NB4 (cell line): Measurements from ENCODE around the gene BORCS8.

Experiments
- CTCF ChIP-seq: IDR thresholded peaks from one replicate; pipeline ENCODE4 v1.5.1; 2012; ENCODE audit warnings: low read depth, low read length
- MAX ChIP-seq: IDR thresholded peaks from 2 replicates; pipeline ENCODE4 v1.6.1; 2011; ENCODE audit warnings: low read depth, low read length
- MYC ChIP-seq: IDR thresholded peaks from 2 replicates; pipeline ENCODE4 v1.6.1; 2011; ENCODE audit warnings: low read depth, low read length
- POLR2A ChIP-seq: IDR thresholded peaks from 2 replicates; pipeline ENCODE4 v1.6.1; 2011; ENCODE audit warnings: mild to moderate bottlenecking; ENCODE audit not compliant: insufficient read length; ENCODE audit errors: extremely low read depth

- no peak for TF ChIP-seq POLR2A
- no peak for TF ChIP-seq CTCF
- no peak for TF ChIP-seq MYC
- no peak for TF ChIP-seq MAX
These were observed 10.7 kb upstream of the BORCS8 start for GRCh38 chr19:19202707-19203011.
